Osteoblast (primary cell): ENCODE data around the gene PARD3. TPM values are rescaled to one million over a fixed set of nuclear protein-coding genes. Genes with fewer than 3 reads are reported as not detected.

Experiments
- DNase-seq: peaks from one replicate; pipeline ENCODE4 v3.0.0; 2011; ENCODE audit warnings: low spot score, mixed read lengths; ENCODE audit not compliant: insufficient read length; ENCODE audit errors: missing footprints
- H2AFZ ChIP-seq: 2 replicates; pipeline ENCODE4 v1.6.0; 2011; ENCODE audit warnings: mild to moderate bottlenecking, low read length
- H3K27ac ChIP-seq: 2 replicates; pipeline ENCODE4 v1.5.1; 2011; ENCODE audit warnings: mild to moderate bottlenecking, low read depth, low read length, moderate library complexity
- H3K27me3 ChIP-seq: 2 replicates; pipeline ENCODE4 v1.6.0; 2012; ENCODE audit warnings: mild to moderate bottlenecking, control low read depth, inconsistent platforms, low read length, moderate library complexity; ENCODE audit not compliant: insufficient read depth
- H3K36me3 ChIP-seq: 2 replicates; pipeline ENCODE4 v1.5.1; 2011; ENCODE audit warnings: mild to moderate bottlenecking, low read length, control low read depth, moderate library complexity; ENCODE audit not compliant: insufficient read depth
- H3K4me1 ChIP-seq: 2 replicates; pipeline ENCODE4 v1.5.1; 2011; ENCODE audit warnings: mild to moderate bottlenecking, low read length, control low read depth, moderate library complexity; ENCODE audit not compliant: insufficient read depth
- H3K4me2 ChIP-seq: 2 replicates; pipeline ENCODE4 v1.6.0; 2011; ENCODE audit warnings: mild to moderate bottlenecking, low read length; ENCODE audit not compliant: insufficient read depth
- H3K4me3 ChIP-seq: fragments of 200-600 bp; sonication (generic); 3 replicates; pipeline ENCODE4 v1.5.1; 2012; ENCODE audit warnings: mild to moderate bottlenecking, low read length, inconsistent platforms; ENCODE audit not compliant: insufficient read depth
- H3K79me2 ChIP-seq: 2 replicates; pipeline ENCODE4 v1.6.0; 2012; ENCODE audit warnings: mild to moderate bottlenecking, low read length, control low read depth, inconsistent platforms; ENCODE audit not compliant: insufficient read depth
- H3K9me3 ChIP-seq: 2 replicates; pipeline ENCODE4 v1.5.1; 2011; ENCODE audit warnings: low read depth, low read length, control low read depth
- H4K20me1 ChIP-seq: 2 replicates; pipeline ENCODE4 v1.6.0; 2012; ENCODE audit warnings: mild to moderate bottlenecking, low read length, control low read depth; ENCODE audit not compliant: insufficient read depth
- CTCF ChIP-seq: IDR thresholded peaks from 2 replicates; pipeline ENCODE4 v1.5.1; 2011; ENCODE audit warnings: mild to moderate bottlenecking, low read depth, low read length, moderate library complexity; ENCODE audit errors: extremely low read depth
- total RNA-seq: library from RNA; depleted of rRNA; stranded (reverse); fragments of >200 nt; gene quantifications from 2 replicates; pipeline ENCODE4 v1.2.3, GENCODE V29; 2012

The PARD3 gene
- total RNA-seq, 1 donor = 71.7 TPM

GRCh38 chr10:34192646-34193045 is 622.5 kb downstream of the PARD3 start:
- no peaks in the 10 kb centered on the region for H4K20me1 ChIP-seq
- no peak for TF ChIP-seq CTCF
- H3K9me3 ChIP-seq = no peaks in the 10 kb centered on the region
- H3K79me2 ChIP-seq = no peaks in the 10 kb centered on the region
- DNase-seq = no peak
- no peaks in the 10 kb centered on the region for H3K36me3 ChIP-seq
- H3K27ac ChIP-seq = no peak overlapping the region
- no peak overlapping the region for H2AFZ ChIP-seq
- no peaks in the 10 kb centered on the region for H3K27me3 ChIP-seq
- H3K4me1 ChIP-seq = no peaks in the 10 kb centered on the region
- no peak overlapping the region for H3K4me3 ChIP-seq
- no peak overlapping the region for H3K4me2 ChIP-seq

GRCh38 chr10:34191406-34191805 is 623.7 kb downstream of the PARD3 start:
- no peak for DNase-seq
- Histone ChIP-seq H4K20me1 (no peaks in the 10 kb centered on the region), H3K36me3 (no peaks in the 10 kb centered on the region), H3K27me3 (no peaks in the 10 kb centered on the region), H3K4me2 (no peak overlapping the region), H3K9me3 (no peaks in the 10 kb centered on the region), H3K4me3 (no peak overlapping the region), H3K4me1 (no peaks in the 10 kb centered on the region), H3K79me2 (no peaks in the 10 kb centered on the region), H2AFZ (no peak overlapping the region), H3K27ac (no peak overlapping the region)
- no peak for TF ChIP-seq CTCF

GRCh38 chr10:34190580-34190979 is 624.5 kb downstream of the PARD3 start:
- no peak overlapping the region for H3K4me2 ChIP-seq
- no peak for TF ChIP-seq CTCF
- no peak for DNase-seq
- no peaks in the 10 kb centered on the region for H3K36me3 ChIP-seq
- no peak overlapping the region for H3K4me3 ChIP-seq
- no peaks in the 10 kb centered on the region for H3K4me1 ChIP-seq
- H2AFZ ChIP-seq = no peak overlapping the region
- H3K27ac ChIP-seq = no peak overlapping the region
- H3K9me3 ChIP-seq = no peaks in the 10 kb centered on the region
- no peaks in the 10 kb centered on the region for H3K27me3 ChIP-seq
- no peaks in the 10 kb centered on the region for H4K20me1 ChIP-seq
- H3K79me2 ChIP-seq = no peaks in the 10 kb centered on the region

GRCh38 chr10:34189830-34190229 is 625.3 kb downstream of the PARD3 start:
- H3K27me3 ChIP-seq = no peaks in the 10 kb centered on the region
- no peak overlapping the region for H2AFZ ChIP-seq
- no peak for TF ChIP-seq CTCF
- no peak overlapping the region for H3K4me3 ChIP-seq
- no peaks in the 10 kb centered on the region for H3K79me2 ChIP-seq
- no peaks in the 10 kb centered on the region for H3K36me3 ChIP-seq
- H3K27ac ChIP-seq = no peak overlapping the region
- H3K4me1 ChIP-seq = no peaks in the 10 kb centered on the region
- DNase-seq = no peak
- no peak overlapping the region for H3K4me2 ChIP-seq
- H3K9me3 ChIP-seq = no peaks in the 10 kb centered on the region
- no peaks in the 10 kb centered on the region for H4K20me1 ChIP-seq
